Omental fat pad (tissue), 4 donors: ENCODE measurements around the gene CBFA2T2. TPM values are rescaled to one million over a fixed set of nuclear protein-coding genes. Genes with fewer than 3 reads are reported as not detected.
"Not testable (repeated sequence)": the region's sequence is repeated elsewhere in the genome, so short reads cannot be mapped to it uniquely, and the experiment has no call there.

ENCODE experiments used
- ATAC-seq: fragments of 150-250 bp; one replicate; pipeline ENCODE4 v1.9.1; 2016; ENCODE audit warnings: mild to moderate bottlenecking, moderate library complexity; ENCODE audit not compliant: low FRiP score
- DNase-seq: peaks from one replicate; pipeline ENCODE4 v3.0.0-alpha.2; 2019; ENCODE audit warnings: low spot score
- CTCF ChIP-seq, 3 donors: fragments of 450-650 bp; IDR thresholded peaks; one replicate each; pipeline ENCODE4 v1.5.1; 2016 to 2017; ENCODE audit warnings: antibody characterized with exemption in 3 of 3, mild to moderate bottlenecking in 3 of 3, moderate library complexity in 2 of 3
- total RNA-seq, 4 donors: library from RNA; depleted of rRNA; stranded (reverse); fragments of >200 nt; gene quantifications; one replicate each; pipeline ENCODE4 v1.1.0, GENCODE V29; 2016

The CBFA2T2 gene
- total RNA-seq, 4 donors from 2014 or later: 5.8 to 11.8 (median 10.0) TPM

GRCh38 chr20:33570743-33571142 is 80.8 kb downstream of the CBFA2T2 start:
- ATAC-seq: no peak
- no peak for TF ChIP-seq CTCF (IDR thresholded peaks at IDR 0.05)
- DNase-seq: no peak

- not testable (repeated sequence) for DNase-seq, ATAC-seq
Observed at GRCh38 chr20:33573268-33573667, 83.4 kb downstream of the CBFA2T2 start.

- ATAC-seq (peak; percentile 45), DNase-seq (no peak)
- TF ChIP-seq CTCF (IDR thresholded peaks at IDR 0.05): no peak
Observed at GRCh38 chr20:33575282-33575681, 85.4 kb downstream of the CBFA2T2 start.

- DNase-seq (no peak), ATAC-seq (no peak)
- TF ChIP-seq CTCF (IDR thresholded peaks at IDR 0.05): no peak
Observed at GRCh38 chr20:33576432-33577125, 86.7 kb downstream of the CBFA2T2 start.

GRCh38 chr20:33578510-33578909 is 88.6 kb downstream of the CBFA2T2 start:
- no peak for ATAC-seq
- DNase-seq: no peak
- TF ChIP-seq CTCF (IDR thresholded peaks at IDR 0.05): no peak

- DNase-seq: no peak
- TF ChIP-seq CTCF (IDR thresholded peaks at IDR 0.05): no peak
- no peak for ATAC-seq
Observed at GRCh38 chr20:33583143-33583542, 93.2 kb downstream of the CBFA2T2 start.

- ATAC-seq: no peak
- no peak for TF ChIP-seq CTCF (IDR thresholded peaks at IDR 0.05)
Observed at GRCh38 chr20:33584976-33585375, 95.1 kb downstream of the CBFA2T2 start.

More at GRCh38 chr20:33584976-33585375, 95.1 kb downstream of the CBFA2T2 start:
- DNase-seq: no peak
